ENCODE results near the gene SYS1.

Gene SYS1

GRCh38 chr20:45363611-45364492, 896 bp downstream of the SYS1 start:
- TF ChIP-seq, protein P1, sequence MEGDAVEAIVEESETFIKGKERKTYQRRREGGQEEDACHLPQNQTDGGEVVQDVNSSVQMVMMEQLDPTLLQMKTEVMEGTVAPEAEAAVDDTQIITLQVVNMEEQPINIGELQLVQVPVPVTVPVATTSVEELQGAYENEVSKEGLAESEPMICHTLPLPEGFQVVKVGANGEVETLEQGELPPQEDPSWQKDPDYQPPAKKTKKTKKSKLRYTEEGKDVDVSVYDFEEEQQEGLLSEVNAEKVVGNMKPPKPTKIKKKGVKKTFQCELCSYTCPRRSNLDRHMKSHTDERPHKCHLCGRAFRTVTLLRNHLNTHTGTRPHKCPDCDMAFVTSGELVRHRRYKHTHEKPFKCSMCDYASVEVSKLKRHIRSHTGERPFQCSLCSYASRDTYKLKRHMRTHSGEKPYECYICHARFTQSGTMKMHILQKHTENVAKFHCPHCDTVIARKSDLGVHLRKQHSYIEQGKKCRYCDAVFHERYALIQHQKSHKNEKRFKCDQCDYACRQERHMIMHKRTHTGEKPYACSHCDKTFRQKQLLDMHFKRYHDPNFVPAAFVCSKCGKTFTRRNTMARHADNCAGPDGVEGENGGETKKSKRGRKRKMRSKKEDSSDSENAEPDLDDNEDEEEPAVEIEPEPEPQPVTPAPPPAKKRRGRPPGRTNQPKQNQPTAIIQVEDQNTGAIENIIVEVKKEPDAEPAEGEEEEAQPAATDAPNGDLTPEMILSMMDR (IDR thresholded peaks at IDR 0.05), result no peak

DNA sequence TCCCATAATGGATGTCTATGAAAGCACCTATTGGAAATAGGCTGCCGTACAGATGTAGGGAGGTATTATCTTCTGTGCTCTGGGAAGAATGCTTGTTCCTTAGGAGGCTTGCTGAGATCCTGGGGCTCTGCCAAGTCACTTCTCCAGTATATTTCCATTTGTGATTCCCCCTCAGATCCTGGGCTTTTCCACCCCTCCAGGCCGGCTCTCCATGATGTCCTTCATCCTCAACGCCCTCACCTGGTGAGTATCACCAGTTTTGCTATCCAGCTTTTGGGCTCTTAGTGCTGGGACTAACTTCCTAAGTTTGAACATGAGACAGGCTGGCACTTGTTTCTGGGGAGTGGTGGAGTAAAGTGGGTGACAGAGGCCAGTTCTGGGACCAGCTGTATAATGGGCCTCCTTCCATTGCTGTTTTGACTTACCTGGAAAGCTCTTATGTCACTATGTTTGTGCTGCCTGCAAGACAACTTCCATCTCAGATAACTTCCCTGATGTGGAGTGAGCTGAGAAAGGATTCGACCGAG, 2.6 kb downstream of the SYS1 start:
- TF ChIP-seq, protein P1 (IDR thresholded peaks at IDR 0.05), result no peak

- TF ChIP-seq, protein P1 (IDR thresholded peaks at IDR 0.05), result no peak
Observed at GRCh38 chr20:45366192-45366591, 3.2 kb downstream of the SYS1 start.

DNA sequence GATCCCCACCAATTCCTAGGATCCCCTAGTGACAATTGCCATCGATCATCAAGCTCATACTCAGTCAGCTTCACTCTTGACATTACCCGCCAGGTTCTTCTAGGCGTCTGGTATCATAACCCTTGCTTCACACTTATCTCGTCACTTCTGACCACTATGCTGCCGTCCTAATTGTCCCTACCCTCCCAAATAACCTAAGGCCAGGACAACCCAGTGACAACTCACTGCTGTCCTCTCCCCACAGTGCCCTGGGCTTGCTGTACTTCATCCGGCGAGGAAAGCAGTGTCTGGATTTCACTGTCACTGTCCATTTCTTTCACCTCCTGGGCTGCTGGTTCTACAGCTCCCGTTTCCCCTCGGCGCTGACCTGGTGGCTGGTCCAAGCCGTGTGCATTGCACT, 3.7 kb downstream of the SYS1 start:
- TF ChIP-seq, protein P1 (IDR thresholded peaks at IDR 0.05), result no peak

GRCh38 chr20:45367126-45367525, 4.2 kb downstream of the SYS1 start:
- TF ChIP-seq, protein P1 (IDR thresholded peaks at IDR 0.05), result no peak

DNA sequence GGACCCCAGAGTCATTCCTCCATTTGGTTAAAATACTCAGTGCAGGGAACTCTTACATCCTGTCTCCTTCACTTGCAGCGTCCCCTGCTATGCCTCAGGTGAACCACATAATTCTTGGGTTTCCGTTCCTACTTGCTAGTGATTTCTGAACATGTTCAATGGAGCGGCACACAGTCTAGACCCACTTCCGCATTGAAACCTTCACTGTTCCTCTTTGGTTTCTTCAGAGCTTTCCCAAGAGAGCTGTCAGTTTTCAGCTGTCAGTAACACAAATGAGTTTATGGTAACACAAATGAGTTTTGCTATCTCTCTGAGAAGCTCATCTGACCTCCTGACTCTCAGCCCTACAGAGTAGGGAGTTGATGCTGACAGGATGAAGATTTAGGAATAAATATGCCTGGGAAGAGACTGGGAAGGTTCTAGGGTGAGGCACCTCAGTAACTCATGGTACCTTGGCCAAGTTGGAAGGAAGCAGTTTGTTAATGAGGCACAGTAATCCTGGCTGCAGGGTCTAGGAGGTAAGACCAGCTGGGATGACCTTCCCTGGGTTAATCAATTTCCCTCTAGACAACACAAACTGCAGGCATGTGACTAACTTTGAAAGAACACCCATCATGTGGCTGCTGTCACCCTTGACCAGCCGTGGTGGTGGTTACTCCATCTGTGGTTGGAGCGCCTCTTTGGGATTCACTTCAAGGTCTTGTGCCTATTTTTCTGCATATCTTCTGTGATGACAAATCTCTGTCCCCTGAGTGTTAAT, 5.4 kb downstream of the SYS1 start:
- TF ChIP-seq, protein P1 (IDR thresholded peaks at IDR 0.05), result no peak

DNA sequence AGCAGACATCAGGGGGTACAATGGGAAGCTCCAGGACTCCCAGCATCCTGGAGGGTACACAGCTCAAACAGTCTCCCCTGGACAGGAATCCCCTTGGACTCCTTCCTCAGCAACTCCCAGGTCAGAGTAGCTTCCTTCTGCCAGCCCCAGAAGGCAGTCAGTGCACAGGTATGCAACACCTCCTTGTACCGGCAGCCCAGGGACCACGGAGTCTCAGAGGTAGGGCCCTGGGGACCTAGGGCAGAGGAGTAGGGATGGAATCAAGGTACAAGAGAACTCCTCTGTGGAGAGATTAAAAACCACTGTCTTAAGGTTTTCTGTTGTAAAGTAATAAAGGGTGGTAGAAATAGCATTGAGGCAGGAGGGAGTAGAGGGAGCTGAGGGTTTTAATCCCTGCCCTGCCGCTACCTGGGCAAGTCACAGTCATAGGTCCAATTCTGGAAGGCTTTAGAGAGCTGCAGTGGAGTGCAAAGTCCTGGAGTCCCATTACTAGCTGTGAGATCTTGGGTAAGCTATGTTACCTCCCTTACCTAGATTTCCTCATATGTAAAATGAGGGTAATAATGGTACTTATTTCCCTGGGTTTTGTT, 7.7 kb downstream of the SYS1 start:
- TF ChIP-seq, protein P1 (IDR thresholded peaks at IDR 0.05), result no peak
